Hepatocyte (in vitro differentiated cells): ENCODE measurements around the gene AIFM3.

Experiments
- EZH2 ChIP-seq: fragments of 200-600 bp; sonication (generic); IDR thresholded peaks from 2 replicates; pipeline ENCODE4 v1.6.1; 2016; ENCODE audit warnings: antibody characterized with exemption, mild to moderate bottlenecking, borderline replicate concordance
- EZH2phosphoT487 ChIP-seq: fragments of 200-600 bp; sonication (generic); IDR thresholded peaks from one replicate; pipeline ENCODE4 v1.6.1; 2018; ENCODE audit warnings: antibody characterized with exemption, mild to moderate bottlenecking, low read depth, moderate library complexity; ENCODE audit not compliant: unreplicated experiment, severe bottlenecking
- TF ChIP-seq, protein P1 (sequence below): fragments of 200-600 bp; sonication (generic); IDR thresholded peaks from 2 replicates; pipeline ENCODE4 v1.5.1; 2016; ENCODE audit warnings: antibody characterized with exemption, mild to moderate bottlenecking; ENCODE audit not compliant: poor library complexity

DNA sequence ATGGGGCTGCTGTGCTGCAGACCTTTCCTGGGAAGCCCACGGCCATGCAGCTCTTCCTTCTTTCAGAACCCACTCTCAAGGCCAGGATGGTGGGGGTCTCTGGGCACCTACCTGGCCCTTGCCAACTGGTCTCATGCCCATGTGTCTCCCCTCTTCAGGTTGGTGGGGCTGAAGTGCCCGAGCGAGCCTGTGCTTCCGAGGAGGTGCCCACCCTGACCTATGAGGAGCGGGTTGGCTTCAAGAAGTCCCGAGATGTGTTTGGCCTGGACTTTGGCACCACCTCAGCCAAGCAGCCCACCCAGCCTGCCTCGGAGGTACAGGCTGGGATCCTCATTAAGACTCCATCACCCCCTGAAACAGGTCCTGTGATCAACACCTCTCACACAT, 25.0 kb downstream of the AIFM3 start:
- TF ChIP-seq, protein P1, sequence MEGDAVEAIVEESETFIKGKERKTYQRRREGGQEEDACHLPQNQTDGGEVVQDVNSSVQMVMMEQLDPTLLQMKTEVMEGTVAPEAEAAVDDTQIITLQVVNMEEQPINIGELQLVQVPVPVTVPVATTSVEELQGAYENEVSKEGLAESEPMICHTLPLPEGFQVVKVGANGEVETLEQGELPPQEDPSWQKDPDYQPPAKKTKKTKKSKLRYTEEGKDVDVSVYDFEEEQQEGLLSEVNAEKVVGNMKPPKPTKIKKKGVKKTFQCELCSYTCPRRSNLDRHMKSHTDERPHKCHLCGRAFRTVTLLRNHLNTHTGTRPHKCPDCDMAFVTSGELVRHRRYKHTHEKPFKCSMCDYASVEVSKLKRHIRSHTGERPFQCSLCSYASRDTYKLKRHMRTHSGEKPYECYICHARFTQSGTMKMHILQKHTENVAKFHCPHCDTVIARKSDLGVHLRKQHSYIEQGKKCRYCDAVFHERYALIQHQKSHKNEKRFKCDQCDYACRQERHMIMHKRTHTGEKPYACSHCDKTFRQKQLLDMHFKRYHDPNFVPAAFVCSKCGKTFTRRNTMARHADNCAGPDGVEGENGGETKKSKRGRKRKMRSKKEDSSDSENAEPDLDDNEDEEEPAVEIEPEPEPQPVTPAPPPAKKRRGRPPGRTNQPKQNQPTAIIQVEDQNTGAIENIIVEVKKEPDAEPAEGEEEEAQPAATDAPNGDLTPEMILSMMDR = no peak
- TF ChIP-seq EZH2 = no peak
- TF ChIP-seq EZH2phosphoT487 = no peak
